DND-41 (cell line): Measurements from ENCODE around the gene ALKBH8.
"Not testable (repeated sequence)": the region's sequence is repeated elsewhere in the genome, so short reads cannot be mapped to it uniquely, and the experiment has no call there.

ENCODE experiments used
- ATAC-seq: fragments of 200-7000 bp; cut with Tn5 transposase; 3 replicates; pipeline ENCODE4 v1.9.1; 2021; ENCODE audit warnings: low read depth; ENCODE audit not compliant: insufficient read depth
- DNase-seq: peaks from one replicate; pipeline ENCODE4 v3.0.0-alpha.2; 2020
- H2AFZ ChIP-seq: 2 replicates; pipeline ENCODE4 v1.6.0; 2012; ENCODE audit warnings: low read depth, low read length
- H3K27ac ChIP-seq: 2 replicates; pipeline ENCODE4 v1.5.1; 2012; ENCODE audit warnings: low read length, inconsistent platforms
- H3K27me3 ChIP-seq: fragments of 200-600 bp; sonication (generic); 2 replicates; pipeline ENCODE4 v1.6.0; 2012; ENCODE audit warnings: low read length, mild to moderate bottlenecking, inconsistent platforms; ENCODE audit not compliant: insufficient read depth, poor library complexity
- H3K36me3 ChIP-seq: 2 replicates; pipeline ENCODE4 v1.5.1; 2012; ENCODE audit warnings: low read length, inconsistent platforms; ENCODE audit not compliant: insufficient read depth
- H3K4me1 ChIP-seq: 2 replicates; pipeline ENCODE4 v1.5.1; 2012; ENCODE audit warnings: mild to moderate bottlenecking, low read length; ENCODE audit not compliant: insufficient read depth
- H3K4me2 ChIP-seq: 2 replicates; pipeline ENCODE4 v1.6.0; 2012; ENCODE audit warnings: mild to moderate bottlenecking, moderate library complexity, low read length, inconsistent platforms; ENCODE audit not compliant: insufficient read depth
- H3K4me3 ChIP-seq, 2 experiments: fragments of 200-600 bp in 1 of 2; shearing (Covaris generic) in 1 of 2; 2 replicates each; pipeline ENCODE4 v1.5.1; 2012 to 2016; ENCODE audit warnings: inconsistent platforms in 2 of 2, low read length in 2 of 2, mild to moderate bottlenecking in 2 of 2, low read depth in 1 of 2, moderate library complexity in 1 of 2
- H3K79me2 ChIP-seq: 2 replicates; pipeline ENCODE4 v1.6.0; 2012; ENCODE audit warnings: low read length, inconsistent platforms; ENCODE audit not compliant: insufficient read depth
- H3K9ac ChIP-seq: 2 replicates; pipeline ENCODE4 v1.6.0; 2012; ENCODE audit warnings: low read depth, mild to moderate bottlenecking, inconsistent platforms, low read length, moderate library complexity
- H3K9me3 ChIP-seq: 2 replicates; pipeline ENCODE4 v1.5.1; 2012; ENCODE audit warnings: low read length, moderate library complexity, mild to moderate bottlenecking, inconsistent platforms; ENCODE audit not compliant: insufficient read depth, severe bottlenecking
- H4K20me1 ChIP-seq: 2 replicates; pipeline ENCODE4 v1.6.0; 2012; ENCODE audit warnings: low read length; ENCODE audit not compliant: insufficient read depth
- EZH2 ChIP-seq: IDR thresholded peaks from 3 replicates; pipeline ENCODE4 v1.6.1; 2012; ENCODE audit warnings: borderline replicate concordance, low read depth, mild to moderate bottlenecking, moderate library complexity, low read length, inconsistent platforms; ENCODE audit not compliant: severe bottlenecking
- TF ChIP-seq, protein P1 (sequence below): IDR thresholded peaks from 2 replicates; pipeline ENCODE4 v1.5.1; 2012; ENCODE audit warnings: borderline replicate concordance, low read length, moderate library complexity, mild to moderate bottlenecking; ENCODE audit not compliant: poor library complexity, severe bottlenecking; ENCODE audit errors: extremely low read depth

Gene ALKBH8

DNA sequence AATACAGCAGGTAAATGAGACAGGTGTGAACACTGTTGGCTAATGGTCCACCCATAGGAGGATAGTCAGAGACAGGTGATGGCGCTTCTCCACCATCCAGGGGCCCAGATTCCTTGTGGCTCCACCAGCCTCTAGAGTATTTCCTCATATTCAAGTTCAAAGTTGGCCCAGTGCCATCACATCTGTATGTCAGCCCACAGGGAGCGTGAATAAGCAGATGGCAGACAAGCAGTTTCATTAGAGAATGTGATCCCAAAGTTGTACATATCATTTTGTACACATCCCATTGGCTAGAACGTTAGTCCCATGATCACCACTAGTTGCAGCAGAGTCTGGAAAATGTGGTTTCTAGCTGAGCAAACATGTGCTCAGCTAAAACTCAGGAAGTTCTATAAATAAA, 96.9 kb downstream of the ALKBH8 start:
- Histone ChIP-seq H4K20me1 (no peaks in the 10 kb centered on the region), H3K4me3 (no peak overlapping the region)
- 0 out of 3 replicates have a peak, but pooled peaks have one; percentile 19 for ATAC-seq

DNA sequence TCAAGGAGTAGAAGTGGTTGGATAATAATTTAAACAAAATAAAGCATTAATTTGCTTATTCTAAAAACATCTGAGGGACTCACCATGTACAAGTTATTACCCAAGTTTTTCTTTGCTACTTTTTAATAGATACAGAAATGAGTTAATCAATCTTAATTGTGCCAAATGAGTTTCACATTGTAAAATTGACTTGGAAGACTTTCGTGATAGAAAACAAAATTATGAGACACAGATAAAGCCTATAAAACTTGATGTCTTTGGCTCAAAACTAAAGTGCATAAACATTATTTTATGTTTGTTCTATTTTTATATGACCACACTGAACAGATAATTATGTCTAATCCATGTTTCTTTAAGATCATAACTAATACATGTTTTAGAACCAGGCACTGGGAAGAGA, 97.8 kb downstream of the ALKBH8 start:
- H3K4me2 ChIP-seq, result no peak overlapping the region
- H2AFZ ChIP-seq, result no peak overlapping the region
- H3K4me1 ChIP-seq, result no peaks in the 10 kb centered on the region
- no peaks in the 10 kb centered on the region for H3K36me3 ChIP-seq
- no peaks in the 10 kb centered on the region for H3K9me3 ChIP-seq
- H3K27ac ChIP-seq, result no peak overlapping the region
- no peaks in the 10 kb centered on the region for H3K27me3 ChIP-seq
- H3K4me3 ChIP-seq, result no peak overlapping the region
- no peaks in the 10 kb centered on the region for H4K20me1 ChIP-seq
- H3K79me2 ChIP-seq, result no peaks in the 10 kb centered on the region
- ATAC-seq (no peak), DNase-seq (no peak)
- H3K9ac ChIP-seq, result no peak overlapping the region
- TF ChIP-seq, protein P1, sequence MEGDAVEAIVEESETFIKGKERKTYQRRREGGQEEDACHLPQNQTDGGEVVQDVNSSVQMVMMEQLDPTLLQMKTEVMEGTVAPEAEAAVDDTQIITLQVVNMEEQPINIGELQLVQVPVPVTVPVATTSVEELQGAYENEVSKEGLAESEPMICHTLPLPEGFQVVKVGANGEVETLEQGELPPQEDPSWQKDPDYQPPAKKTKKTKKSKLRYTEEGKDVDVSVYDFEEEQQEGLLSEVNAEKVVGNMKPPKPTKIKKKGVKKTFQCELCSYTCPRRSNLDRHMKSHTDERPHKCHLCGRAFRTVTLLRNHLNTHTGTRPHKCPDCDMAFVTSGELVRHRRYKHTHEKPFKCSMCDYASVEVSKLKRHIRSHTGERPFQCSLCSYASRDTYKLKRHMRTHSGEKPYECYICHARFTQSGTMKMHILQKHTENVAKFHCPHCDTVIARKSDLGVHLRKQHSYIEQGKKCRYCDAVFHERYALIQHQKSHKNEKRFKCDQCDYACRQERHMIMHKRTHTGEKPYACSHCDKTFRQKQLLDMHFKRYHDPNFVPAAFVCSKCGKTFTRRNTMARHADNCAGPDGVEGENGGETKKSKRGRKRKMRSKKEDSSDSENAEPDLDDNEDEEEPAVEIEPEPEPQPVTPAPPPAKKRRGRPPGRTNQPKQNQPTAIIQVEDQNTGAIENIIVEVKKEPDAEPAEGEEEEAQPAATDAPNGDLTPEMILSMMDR, result no peak
- TF ChIP-seq EZH2, result no peak

More for the DNA sequence above, 96.9 kb downstream of the ALKBH8 start:
- Histone ChIP-seq H3K4me2 (no peak overlapping the region), H3K27me3 (no peaks in the 10 kb centered on the region), H3K9ac (no peak overlapping the region), H3K27ac (no peak overlapping the region), H2AFZ (no peak overlapping the region), H3K36me3 (no peaks in the 10 kb centered on the region), H3K9me3 (no peaks in the 10 kb centered on the region), H3K79me2 (no peaks in the 10 kb centered on the region), H3K4me1 (no peaks in the 10 kb centered on the region)
- TF ChIP-seq, protein P1, result no peak
- TF ChIP-seq EZH2, result no peak
- no peak for DNase-seq

DNA sequence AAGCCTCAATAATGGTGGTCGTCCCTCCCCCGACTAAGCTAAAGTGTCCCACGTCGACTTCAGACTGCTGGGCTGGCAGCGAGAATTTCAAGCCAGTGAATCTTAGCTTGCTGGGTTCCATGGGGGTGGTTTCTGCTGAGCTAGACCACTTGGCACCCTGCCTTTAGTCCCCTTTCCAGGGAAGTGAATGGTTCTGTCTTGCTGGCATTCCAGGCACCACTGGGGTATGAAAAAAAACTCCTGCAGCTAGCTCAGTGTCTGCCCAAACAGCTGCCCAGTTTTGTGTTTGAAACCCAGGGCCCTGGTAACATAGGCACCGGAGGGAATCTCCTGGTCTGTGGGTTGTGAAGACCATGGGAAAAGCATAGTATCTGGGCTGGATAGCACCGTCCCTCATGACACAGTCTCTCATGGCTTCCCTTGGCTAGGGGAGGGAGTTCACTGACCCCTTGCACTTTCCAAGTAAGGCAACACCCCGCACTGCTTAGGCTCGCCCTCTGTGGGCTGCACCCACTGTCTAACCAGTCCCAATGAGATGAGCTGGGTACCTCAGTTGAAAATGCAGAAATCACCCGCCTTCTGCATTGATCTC, 99.2 kb downstream of the ALKBH8 start:
- H4K20me1 ChIP-seq, H3K4me3 ChIP-seq, ATAC-seq, H3K36me3 ChIP-seq, H3K79me2 ChIP-seq, H3K27ac ChIP-seq, DNase-seq, H2AFZ ChIP-seq, H3K9ac ChIP-seq, H3K9me3 ChIP-seq, H3K27me3 ChIP-seq, H3K4me1 ChIP-seq, H3K4me2 ChIP-seq: not testable (repeated sequence)

DNA sequence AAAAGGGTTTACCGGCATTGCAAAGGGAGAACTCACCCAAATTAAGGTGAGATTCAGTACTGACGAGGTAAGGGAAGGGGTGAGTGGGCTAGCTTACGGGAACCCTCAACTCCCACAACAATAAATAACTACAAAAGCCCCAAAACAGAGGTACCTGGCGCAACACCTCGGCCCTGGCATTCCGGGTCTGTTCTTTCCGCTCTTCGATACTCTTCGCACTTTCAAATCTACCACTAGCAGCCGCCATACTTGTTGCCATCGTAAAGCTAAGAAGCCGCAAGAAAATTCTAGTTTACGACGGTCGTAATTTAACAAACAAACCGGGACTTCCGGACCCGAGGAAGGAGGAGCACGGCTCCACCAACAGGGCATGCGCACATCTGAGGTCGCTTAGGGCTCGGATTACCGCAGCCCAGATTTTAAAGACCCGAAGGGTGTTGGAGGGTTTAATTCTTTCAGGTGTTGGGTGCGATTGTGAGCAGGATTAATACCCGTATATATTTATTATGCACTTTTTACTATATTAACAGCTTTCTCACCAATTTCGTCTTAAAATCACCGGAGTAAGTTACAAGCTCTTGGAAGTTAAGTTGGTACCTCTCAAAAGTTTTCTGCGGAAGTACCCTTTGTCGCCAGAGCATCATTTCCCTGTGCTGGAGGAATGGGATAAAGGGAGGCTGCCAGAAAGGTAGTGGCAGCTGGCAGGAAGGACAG, 107.8 kb downstream of the ALKBH8 start, which contains the start of gene CWF19L2:
Gene CWF19L2 (minus strand): TSS at position 268 of the 714 bp plus-strand sequence. CDS start 9 bp downstream, at position 259.
- peak within 1 kb of the TSS; percentile 76 to 88 for H3K4me3 ChIP-seq
- peak within 1 kb of the TSS; percentile 69 for H3K9ac ChIP-seq
- H2AFZ ChIP-seq, result peak within 1 kb of the TSS; percentile 83
- H3K4me1 ChIP-seq, result peaks cover 25% of the 10 kb centered on the region
- peak within 1 kb of the TSS; percentile 84 for H3K27ac ChIP-seq
- H3K79me2 ChIP-seq, result peaks cover 32% of the 10 kb centered on the region
- H3K9me3 ChIP-seq, result no peaks in the 10 kb centered on the region
- TF ChIP-seq EZH2, result no peak
- TF ChIP-seq, protein P1, result no peak
- DNase-seq (peak; percentile 92), ATAC-seq (peak; percentile 98)
- H3K4me2 ChIP-seq, result peak within 1 kb of the TSS; percentile 81
- no peaks in the 10 kb centered on the region for H3K27me3 ChIP-seq
- peaks cover 20% of the 10 kb centered on the region for H3K36me3 ChIP-seq
- H4K20me1 ChIP-seq, result no peaks in the 10 kb centered on the region
